ENCODE results near the gene FRY. TPM values are rescaled to one million over a fixed set of nuclear protein-coding genes. Genes with fewer than 3 reads are reported as not detected.

The FRY gene
- total and polyA plus RNA-seq, 2 of the 13 experiments (the other 11 are each of a cell fraction or from before 2014, with no cell fraction given) = 8.2 to 13.1 TPM

DNA sequence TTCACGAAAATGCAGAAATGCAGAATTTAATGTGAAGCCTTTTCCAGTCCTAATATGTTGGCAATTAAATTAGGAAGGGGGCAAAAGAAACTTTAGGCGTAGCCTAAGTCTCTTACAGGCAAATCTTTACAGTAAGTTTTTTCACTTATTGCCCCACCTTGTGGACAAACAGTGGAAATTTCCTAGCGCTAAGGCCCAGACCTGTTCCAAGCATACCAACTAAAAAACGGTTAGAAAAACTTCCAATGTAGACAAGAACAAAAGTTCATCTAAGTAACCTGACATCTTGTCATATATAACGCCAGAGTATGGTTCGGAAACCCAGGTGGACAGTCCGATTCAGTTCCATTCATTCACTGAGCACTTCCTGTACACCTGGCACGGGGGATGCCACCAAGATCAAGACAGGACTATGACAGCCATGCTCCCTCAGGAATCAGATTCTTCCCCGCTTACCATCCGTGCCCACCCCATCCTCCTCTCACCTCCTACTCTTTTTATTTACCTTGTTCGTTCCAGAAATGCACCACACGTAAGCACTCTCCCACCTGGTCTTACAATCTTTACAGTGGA is 278.6 kb downstream of the FRY start (continued):
- TF ChIP-seq, protein P1, sequence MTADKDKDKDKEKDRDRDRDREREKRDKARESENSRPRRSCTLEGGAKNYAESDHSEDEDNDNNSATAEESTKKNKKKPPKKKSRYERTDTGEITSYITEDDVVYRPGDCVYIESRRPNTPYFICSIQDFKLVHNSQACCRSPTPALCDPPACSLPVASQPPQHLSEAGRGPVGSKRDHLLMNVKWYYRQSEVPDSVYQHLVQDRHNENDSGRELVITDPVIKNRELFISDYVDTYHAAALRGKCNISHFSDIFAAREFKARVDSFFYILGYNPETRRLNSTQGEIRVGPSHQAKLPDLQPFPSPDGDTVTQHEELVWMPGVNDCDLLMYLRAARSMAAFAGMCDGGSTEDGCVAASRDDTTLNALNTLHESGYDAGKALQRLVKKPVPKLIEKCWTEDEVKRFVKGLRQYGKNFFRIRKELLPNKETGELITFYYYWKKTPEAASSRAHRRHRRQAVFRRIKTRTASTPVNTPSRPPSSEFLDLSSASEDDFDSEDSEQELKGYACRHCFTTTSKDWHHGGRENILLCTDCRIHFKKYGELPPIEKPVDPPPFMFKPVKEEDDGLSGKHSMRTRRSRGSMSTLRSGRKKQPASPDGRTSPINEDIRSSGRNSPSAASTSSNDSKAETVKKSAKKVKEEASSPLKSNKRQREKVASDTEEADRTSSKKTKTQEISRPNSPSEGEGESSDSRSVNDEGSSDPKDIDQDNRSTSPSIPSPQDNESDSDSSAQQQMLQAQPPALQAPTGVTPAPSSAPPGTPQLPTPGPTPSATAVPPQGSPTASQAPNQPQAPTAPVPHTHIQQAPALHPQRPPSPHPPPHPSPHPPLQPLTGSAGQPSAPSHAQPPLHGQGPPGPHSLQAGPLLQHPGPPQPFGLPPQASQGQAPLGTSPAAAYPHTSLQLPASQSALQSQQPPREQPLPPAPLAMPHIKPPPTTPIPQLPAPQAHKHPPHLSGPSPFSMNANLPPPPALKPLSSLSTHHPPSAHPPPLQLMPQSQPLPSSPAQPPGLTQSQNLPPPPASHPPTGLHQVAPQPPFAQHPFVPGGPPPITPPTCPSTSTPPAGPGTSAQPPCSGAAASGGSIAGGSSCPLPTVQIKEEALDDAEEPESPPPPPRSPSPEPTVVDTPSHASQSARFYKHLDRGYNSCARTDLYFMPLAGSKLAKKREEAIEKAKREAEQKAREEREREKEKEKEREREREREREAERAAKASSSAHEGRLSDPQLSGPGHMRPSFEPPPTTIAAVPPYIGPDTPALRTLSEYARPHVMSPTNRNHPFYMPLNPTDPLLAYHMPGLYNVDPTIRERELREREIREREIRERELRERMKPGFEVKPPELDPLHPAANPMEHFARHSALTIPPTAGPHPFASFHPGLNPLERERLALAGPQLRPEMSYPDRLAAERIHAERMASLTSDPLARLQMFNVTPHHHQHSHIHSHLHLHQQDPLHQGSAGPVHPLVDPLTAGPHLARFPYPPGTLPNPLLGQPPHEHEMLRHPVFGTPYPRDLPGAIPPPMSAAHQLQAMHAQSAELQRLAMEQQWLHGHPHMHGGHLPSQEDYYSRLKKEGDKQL (CRISPR knock-in tag; IDR thresholded peaks at IDR 0.05; ENCODE audit: low read depth) = no peak
- TF ChIP-seq ZNF253 (CRISPR knock-in tag; IDR thresholded peaks at IDR 0.05; ENCODE audit: borderline replicate concordance) (no peak), RFX1 (IDR thresholded peaks at IDR 0.05) (no peak), STAG1 (CRISPR knock-in tag; IDR thresholded peaks at IDR 0.05) (peak; percentile 80), STAT5B (CRISPR knock-in tag; IDR thresholded peaks at IDR 0.05) (no peak), ZNF558 (CRISPR knock-in tag; IDR thresholded peaks at IDR 0.05; ENCODE audit: borderline replicate concordance) (no peak)
- TF ChIP-seq, protein P2, sequence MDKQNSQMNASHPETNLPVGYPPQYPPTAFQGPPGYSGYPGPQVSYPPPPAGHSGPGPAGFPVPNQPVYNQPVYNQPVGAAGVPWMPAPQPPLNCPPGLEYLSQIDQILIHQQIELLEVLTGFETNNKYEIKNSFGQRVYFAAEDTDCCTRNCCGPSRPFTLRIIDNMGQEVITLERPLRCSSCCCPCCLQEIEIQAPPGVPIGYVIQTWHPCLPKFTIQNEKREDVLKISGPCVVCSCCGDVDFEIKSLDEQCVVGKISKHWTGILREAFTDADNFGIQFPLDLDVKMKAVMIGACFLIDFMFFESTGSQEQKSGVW (CRISPR knock-in tag; IDR thresholded peaks at IDR 0.05; ENCODE audit: borderline replicate concordance) = no peak
- TF ChIP-seq, protein P3, sequence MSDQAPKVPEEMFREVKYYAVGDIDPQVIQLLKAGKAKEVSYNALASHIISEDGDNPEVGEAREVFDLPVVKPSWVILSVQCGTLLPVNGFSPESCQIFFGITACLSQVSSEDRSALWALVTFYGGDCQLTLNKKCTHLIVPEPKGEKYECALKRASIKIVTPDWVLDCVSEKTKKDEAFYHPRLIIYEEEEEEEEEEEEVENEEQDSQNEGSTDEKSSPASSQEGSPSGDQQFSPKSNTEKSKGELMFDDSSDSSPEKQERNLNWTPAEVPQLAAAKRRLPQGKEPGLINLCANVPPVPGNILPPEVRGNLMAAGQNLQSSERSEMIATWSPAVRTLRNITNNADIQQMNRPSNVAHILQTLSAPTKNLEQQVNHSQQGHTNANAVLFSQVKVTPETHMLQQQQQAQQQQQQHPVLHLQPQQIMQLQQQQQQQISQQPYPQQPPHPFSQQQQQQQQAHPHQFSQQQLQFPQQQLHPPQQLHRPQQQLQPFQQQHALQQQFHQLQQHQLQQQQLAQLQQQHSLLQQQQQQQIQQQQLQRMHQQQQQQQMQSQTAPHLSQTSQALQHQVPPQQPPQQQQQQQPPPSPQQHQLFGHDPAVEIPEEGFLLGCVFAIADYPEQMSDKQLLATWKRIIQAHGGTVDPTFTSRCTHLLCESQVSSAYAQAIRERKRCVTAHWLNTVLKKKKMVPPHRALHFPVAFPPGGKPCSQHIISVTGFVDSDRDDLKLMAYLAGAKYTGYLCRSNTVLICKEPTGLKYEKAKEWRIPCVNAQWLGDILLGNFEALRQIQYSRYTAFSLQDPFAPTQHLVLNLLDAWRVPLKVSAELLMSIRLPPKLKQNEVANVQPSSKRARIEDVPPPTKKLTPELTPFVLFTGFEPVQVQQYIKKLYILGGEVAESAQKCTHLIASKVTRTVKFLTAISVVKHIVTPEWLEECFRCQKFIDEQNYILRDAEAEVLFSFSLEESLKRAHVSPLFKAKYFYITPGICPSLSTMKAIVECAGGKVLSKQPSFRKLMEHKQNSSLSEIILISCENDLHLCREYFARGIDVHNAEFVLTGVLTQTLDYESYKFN (CRISPR knock-in tag; conservative IDR thresholded peaks at IDR 0.05) = 0 out of 2 replicates have a peak, but pooled peaks have one; percentile 16
- TF ChIP-seq, protein P4, sequence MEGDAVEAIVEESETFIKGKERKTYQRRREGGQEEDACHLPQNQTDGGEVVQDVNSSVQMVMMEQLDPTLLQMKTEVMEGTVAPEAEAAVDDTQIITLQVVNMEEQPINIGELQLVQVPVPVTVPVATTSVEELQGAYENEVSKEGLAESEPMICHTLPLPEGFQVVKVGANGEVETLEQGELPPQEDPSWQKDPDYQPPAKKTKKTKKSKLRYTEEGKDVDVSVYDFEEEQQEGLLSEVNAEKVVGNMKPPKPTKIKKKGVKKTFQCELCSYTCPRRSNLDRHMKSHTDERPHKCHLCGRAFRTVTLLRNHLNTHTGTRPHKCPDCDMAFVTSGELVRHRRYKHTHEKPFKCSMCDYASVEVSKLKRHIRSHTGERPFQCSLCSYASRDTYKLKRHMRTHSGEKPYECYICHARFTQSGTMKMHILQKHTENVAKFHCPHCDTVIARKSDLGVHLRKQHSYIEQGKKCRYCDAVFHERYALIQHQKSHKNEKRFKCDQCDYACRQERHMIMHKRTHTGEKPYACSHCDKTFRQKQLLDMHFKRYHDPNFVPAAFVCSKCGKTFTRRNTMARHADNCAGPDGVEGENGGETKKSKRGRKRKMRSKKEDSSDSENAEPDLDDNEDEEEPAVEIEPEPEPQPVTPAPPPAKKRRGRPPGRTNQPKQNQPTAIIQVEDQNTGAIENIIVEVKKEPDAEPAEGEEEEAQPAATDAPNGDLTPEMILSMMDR (CRISPR knock-in tag; IDR thresholded peaks at IDR 0.05) = peak; percentile 77
- TF ChIP-seq, protein P5, sequence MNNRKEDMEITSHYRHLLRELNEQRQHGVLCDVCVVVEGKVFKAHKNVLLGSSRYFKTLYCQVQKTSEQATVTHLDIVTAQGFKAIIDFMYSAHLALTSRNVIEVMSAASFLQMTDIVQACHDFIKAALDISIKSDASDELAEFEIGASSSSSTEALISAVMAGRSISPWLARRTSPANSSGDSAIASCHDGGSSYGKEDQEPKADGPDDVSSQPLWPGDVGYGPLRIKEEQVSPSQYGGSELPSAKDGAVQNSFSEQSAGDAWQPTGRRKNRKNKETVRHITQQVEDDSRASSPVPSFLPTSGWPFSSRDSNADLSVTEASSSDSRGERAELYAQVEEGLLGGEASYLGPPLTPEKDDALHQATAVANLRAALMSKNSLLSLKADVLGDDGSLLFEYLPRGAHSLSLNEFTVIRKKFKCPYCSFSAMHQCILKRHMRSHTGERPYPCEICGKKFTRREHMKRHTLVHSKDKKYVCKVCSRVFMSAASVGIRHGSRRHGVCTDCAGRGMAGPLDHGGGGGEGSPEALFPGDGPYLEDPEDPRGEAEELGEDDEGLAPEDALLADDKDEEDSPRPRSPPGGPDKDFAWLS (CRISPR knock-in tag; IDR thresholded peaks at IDR 0.05; ENCODE audit: borderline replicate concordance) = no peak
- TF ChIP-seq, protein P6, sequence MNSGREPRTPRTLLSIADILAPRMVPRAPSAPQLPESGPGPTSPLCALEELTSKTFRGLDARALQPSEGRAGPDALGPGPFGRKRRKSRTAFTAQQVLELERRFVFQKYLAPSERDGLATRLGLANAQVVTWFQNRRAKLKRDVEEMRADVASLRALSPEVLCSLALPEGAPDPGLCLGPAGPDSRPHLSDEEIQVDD (CRISPR knock-in tag; IDR thresholded peaks at IDR 0.05; ENCODE audit: borderline replicate concordance) = no peak
- TF ChIP-seq, protein P7, sequence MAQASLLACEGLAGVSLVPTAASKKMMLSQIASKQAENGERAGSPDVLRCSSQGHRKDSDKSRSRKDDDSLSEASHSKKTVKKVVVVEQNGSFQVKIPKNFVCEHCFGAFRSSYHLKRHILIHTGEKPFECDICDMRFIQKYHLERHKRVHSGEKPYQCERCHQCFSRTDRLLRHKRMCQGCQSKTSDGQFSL (CRISPR knock-in tag; IDR thresholded peaks at IDR 0.05) = no peak

Measured in HepG2 (cell line).